GM21423 (cell line): Measurements from ENCODE around the gene NDFIP2.

Experiments
- ATAC-seq: cut with Tn5 transposase; IDR thresholded peaks from one replicate; pipeline ENCODE4 v1.9.1; 2021; ENCODE audit warnings: mild to moderate bottlenecking, moderate library complexity; ENCODE audit not compliant: unreplicated experiment

The NDFIP2 gene

DNA sequence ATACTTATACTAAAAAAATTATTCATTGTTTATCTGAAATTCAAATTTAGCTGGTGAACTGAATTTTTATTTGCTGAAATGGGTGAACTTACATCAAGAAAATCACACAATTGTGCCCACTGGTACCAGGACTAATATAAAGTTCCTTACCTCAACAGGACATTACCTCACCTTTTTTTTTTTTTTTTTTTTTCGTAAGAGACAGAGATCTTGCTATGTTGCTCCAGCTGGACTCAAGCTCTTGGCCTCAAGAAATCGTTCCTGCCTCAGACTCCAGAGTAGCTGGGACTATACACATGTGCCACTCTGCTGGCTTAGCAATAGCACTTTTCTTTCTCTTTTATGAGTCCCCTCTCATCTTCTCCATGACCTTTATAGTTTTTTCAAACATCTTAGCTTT lies 22.5 kb upstream of the NDFIP2 start:
- no peak for ATAC-seq

DNA sequence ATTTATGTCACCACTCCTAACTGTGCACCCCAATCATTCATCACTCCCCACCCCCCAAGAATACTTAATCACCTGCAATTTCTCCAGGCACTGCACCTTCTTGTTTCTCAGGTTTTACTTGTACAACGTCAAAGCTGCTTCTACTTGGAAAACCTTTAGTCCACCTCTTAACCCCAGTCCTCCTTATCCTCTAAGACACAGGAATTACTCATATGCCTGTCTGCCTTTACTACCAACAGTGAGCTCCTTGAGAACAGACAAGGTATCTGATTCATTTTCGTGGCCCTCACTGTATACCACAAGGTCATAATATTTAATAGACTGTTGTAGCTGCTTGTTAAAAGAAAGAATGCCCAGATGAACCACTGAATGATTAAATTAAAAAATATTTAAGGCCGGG lies 21.0 kb upstream of the NDFIP2 start:
- ATAC-seq: no peak

DNA sequence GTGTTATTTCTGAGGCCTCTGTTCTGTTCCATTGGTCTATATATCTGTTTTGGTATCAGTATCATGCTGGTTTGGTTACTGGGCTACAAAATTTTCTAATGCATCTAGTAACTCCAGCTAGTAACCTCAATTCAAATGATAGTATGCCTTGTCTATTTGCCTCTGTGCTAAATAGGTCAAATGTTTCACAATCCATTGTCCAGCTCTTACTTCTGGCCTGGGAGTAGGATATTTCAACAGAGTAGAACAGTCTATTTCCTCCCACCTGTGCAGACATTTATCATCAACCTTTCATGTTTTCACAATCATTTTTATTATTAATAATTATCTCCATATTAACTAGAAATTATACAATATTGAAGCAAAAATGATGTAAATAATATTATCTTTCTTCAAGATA lies 18.1 kb upstream of the NDFIP2 start:
- no peak for ATAC-seq

DNA sequence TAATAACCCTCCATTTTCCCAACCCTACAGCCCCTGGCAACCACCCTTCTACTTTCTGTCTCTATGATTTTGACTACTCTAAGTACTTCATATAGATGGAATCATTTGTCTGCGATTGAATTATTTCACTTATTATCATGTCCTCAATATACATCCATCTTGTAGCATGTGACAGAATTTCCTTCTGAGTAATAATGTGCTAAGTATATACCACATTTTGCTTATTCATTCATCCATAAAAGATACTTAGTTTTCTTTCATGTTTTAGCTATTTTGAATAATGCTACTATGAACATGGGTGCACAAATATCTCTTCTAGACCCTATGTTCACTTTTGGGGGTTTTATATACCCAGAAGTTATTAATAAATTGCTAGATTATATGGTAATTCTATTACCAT lies 17.4 kb upstream of the NDFIP2 start:
- ATAC-seq: no peak

DNA sequence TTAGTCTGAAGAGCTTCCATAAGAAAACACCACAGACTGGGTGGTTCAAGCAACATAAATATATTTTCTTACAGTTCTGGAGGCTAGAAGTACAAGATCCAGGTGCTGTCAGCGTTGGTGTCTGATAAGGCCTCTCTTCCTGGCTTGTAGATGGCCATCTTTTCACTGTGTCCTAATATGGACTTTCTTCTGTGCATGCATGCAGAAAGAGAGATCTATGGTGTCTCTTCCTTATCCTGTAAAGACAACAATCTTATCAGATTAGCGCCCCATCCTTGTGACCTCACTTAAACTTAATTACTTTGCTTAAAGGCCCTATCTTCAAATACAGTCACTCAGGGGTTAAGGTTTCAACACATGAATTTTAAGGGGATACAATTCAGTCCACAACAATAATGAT lies 14.1 kb upstream of the NDFIP2 start:
- no peak for ATAC-seq

DNA sequence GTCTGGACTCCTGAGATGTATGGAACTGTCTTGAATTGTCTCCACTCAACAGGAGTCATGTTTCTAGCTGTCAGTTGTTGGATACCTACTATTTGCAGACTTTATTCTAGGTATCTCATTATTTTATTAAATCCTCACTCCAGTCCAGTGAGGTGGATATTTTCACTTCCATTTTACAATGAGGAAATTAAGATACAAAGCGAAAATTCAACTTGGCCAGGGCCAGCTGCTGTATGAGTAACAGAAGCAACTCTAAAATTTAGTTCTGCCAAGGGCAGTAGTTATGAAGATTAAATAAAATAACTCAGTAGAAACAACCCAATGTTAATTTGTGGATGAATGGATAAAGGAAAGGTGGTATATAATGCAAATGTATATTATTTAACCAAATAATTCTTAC lies 12.6 kb upstream of the NDFIP2 start:
- no peak for ATAC-seq

DNA sequence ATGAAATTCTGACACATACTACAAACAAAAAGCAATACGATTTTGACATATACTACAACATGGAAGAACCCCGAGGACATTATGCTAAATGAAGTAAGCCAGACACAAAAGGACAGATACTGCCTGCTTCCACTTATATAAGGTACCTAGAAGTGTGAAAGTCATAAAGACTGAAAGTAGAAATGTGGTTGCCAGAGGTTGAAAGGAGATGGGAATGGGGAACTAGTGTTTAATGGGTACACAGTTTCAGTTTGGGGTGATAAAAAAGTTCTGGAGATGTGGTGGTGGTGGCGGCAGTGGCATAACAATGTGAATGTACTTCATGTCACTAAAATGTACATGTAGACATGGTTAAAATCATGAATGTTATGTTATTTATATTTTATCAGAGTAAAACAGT lies 12.1 kb upstream of the NDFIP2 start:
- ATAC-seq: peak; percentile 68

DNA sequence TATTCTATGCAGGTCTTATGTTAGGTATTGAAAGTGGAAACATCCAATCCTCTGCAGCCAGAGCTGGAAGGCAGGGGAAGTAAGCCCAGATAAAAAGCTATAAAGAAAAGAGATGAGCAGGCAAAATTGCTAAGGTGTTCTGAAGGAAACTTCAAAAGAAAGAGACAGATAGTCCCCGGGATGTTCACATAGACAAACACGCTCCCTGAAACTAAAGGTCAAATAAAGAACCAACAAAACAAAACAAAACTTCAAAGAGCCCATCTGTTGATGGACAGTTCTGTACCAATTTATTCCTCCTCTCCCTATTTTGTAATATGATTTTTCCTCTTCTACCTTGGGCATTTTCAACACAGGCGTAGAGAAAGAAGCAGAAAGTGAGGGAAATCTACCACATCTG lies 11.3 kb upstream of the NDFIP2 start:
- no peak for ATAC-seq

DNA sequence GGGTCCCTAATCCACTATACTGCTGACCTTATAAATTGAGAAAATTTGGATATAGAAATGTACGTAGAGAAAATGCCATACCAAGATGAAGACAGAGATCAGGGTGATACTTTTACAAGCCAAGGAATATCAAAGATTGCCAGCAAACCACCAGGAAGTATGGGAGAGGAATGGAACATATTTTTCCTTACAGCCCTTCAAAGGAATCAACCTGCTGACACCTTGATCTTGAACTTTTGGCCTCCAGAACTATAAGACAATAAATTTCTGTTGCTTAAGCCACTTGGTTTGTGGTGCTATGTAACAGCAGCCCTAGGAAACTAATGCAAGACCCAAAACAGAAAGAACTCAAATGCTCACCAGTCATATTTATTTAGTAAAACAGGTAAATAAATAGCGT lies 10.3 kb upstream of the NDFIP2 start:
- no peak for ATAC-seq

DNA sequence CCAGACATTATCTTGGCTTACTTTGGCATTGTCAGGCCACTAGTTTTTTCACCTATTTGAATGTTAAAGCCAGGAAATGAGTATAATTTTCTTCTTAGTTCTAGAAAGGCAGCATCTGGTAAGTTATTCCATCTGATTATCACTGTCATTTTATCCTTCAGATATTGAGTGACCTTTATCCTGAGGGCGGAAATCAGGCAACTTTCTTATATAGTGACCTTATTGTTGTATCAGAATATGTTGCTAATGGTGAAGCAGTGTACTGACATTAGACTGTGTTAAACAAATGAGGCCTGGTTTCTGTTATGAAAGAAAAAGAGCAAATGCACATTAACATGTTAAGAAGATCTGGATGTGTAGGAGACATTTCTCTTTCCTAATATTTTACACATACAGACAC lies 5.4 kb upstream of the NDFIP2 start:
- ATAC-seq: no peak

DNA sequence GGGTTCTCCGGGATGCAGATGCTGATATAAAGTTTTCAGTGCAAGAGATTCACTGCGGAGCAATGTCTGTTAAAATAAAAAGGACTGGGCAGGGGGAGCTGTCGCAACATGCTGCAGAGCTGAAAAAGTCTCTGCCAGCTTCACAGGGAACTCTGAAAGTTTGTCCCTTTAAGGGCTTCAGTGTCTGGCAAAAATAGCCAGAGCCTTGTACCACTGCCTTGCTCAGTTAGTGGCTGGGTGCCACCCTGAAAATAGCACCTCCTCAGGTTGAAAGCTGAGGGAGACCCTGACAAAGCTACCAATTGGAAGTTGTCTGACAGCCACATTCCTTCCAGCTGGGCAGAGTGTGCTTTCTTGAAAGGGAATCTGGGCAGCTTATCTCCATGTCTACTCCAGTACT lies 3.0 kb upstream of the NDFIP2 start:
- ATAC-seq: no peak

DNA sequence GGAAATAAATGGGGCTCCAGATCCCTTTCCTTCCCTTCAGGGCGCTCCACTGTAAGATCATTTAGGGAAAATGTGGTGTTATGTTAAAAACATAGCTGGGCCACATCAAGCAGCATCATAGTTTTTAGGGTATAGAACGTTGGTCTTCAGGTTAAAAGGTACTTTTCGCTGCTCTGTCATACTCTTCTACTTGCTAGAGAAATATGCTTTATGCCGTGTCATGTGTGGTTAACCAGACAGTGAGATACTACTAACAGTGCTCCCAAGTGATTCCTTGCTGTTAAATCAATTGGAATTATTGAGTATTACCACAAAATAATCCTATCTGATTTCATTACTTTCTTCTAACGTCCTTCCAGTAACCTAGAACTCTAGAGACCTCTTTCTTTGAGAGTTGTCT lies 1.1 kb upstream of the NDFIP2 start:
- no peak for ATAC-seq

DNA sequence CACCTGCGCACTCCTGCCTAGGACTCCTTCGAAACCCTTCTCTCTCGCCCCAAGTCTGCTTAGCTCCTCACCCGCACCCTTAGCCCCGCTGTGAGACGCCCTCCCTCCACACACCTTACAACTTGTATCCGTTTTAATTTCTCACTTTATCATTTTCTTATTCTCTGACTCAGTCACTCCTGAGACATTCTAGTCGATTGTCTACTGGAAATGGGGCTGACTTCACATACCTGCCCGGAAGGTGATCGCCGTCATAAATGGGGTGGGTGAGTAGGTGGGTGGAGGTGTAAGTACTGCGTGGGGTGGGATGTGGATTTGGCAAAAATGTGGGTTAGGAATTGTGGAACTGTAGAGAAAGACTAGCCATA lies 714 bp downstream of the NDFIP2 start:
- ATAC-seq: peak; percentile 30

DNA sequence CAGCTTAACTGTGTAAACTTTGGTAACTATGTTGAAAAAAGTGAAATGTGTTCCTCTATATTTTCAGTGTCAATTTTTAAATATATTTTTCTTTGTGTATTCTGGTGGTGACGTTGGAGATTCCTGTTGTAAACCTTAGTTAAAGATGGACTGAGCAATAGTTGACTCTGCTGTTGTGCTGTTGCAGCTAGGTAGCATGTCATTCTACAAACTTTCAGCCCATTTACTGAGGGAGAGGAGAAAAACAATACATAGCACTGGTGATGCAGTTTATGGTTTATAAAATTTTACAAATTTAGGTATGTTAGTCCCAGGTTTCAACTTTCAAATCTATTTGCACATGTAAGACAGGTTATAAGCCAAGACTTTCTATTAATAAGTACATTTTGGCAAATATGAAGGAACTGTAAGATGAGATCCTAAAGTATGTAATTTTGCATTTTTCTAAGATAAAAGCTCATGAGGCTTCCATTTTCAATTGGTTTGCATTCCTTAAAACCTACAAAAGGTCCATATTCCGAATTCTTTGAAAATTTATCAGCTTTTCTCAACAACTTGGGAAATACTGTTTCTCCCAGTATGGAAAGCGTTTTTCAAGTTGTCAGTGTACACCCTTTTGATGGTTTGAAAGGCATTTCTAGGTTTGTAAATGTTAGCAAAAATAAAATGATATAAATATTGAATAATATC lies 1.5 kb downstream of the NDFIP2 start:
- ATAC-seq: no peak

DNA sequence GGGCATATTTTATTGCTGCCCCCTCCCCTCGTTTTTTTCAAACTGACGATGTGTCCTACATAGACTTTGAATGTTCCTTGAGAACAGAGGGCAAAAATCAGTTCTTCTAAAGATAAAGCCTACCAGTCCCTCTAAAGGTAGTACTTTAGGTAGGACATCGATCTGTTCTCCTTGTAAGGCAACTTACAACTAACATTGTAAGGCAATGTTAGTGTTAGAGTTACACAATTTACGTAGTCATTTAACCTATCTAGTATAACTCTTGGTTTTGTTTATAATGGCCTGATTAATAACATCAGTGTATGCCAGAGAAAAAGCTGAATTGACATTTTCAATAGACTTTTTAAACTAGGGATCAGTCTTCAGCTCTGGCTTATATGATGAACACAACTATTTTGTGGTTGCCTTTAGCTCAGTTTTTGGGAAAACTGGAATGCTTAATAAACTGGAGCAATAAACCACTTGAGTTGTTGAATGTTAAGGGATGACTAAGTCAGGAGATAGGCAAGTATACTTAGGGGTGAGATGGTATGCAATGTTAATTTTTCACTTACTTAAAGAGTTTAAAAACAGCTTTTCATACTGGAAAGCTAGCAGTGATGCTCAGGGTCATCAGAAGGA lies 2.2 kb downstream of the NDFIP2 start:
- no peak for ATAC-seq

DNA sequence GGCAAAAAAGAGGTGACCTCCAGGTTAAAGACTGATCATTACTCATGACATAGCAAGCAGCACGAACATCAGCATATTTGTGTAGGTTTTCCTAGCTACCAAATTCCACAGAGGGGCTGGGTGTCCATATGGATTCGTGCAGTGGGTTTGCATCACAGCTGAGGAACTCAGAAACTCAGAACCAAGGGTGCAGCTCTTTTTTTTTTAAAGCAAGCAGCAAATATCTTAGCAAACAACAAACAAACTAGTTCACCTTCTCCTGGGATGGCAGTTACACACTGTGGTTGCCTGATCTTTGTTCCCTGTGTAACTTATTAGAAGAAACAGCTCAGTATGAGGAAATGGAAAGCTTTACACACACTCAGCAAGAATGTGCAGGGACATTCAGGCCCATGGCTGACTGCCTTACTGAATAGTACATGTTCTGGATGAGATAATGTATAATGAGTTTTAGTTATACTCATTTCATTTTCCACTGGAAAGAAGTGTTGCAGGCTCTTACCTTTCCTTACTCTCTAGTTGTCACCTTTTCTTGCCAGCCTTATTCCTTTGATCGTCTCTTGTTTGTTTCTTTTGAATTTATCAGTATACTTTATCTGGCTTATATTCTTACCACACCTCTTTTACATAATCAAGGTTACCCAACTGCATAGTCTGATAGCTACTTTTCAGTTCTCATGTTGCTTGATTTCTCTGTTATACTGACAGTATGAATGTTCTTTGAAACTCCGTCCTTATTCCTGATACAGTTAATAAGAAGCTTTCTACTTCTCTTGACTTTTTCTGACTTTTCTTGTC lies 4.3 kb downstream of the NDFIP2 start:
- no peak for ATAC-seq

DNA sequence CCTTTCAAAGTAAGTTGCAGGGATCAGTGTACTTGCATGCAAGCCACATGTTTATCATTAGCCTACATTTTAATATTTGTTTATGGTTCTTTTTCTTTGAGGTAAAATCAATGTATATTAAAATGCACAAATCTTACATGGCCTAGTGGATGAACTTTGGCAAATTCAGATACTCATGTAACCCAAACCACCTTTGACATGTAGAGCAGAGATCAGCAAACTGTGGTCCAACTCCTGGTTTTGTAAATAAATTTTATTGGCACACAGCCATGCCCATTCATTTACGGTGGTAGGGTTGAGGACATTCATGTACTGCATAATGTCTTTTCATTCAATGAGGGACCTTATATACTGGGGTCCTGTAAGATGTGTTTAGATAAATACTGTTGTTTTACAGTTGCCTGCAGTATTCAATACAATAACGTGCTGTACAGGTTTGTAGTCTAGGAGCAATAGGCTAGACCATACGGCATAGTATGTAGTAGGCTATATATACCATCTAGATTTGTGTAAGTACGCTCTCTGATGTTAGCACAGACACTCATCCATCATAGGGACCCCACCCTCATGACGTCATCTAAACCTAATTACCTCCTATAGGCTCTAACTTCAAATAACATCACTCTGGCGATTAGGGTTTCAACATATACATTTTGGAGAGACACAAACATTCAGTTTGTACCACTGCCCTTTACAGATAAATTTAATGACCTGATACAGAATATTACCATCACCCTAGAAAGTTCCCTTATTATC lies 5.7 kb downstream of the NDFIP2 start:
- no peak for ATAC-seq

DNA sequence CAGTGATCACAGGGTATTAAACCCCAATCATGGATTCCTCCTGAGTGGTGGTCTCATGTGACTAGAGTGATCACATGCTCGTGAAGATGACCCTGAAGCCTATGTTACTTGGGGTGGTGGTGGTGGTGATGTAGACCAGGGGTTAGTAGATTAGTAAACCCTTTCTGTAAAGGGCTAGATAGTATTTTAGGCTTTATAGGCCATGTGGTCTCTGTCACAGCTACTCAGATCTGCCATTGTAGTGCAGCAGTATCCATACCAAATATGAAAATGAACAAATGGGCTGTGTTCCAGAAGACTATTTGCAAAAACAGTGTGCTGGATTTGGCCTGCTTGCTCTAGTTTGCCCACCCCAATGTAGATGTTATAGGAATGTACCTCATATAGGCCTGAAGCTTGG lies 9.4 kb downstream of the NDFIP2 start:
- no peak for ATAC-seq

DNA sequence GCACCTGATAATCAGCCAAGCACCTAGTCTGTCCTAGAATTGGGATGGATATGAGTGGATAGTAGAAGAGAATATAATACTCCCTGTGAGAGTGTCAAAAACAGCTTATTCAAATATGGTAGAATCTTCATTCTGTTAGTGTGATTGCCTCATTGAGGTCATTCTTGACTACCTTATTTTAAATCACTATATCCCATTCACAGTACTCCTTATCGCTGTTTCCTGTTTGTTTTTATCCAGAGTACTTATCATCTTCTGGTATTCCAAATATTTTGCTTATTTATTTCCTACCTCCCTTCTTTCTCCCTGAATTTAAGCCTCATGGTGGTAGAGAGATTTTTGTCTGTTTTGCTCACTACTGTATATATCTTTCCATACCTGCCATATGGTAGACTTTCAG lies 9.9 kb downstream of the NDFIP2 start:
- no peak for ATAC-seq

DNA sequence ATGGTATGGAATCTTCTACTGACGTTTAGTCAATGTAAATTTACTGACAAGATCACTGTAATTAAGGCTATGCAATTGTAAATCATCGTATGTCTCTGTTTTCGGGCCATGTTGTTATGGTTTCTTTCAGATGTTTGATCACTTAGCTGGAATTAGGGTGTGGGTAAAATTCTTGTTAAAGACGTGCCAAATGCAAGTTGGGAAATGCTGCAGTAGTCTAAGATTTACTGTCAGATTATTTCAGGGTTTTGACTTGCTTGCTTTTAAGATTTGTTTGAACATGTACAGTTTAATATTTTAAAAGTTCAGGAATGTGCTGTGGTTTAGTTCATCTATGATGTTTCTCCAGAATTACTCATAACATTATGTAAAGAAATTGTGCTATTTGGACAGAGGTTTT lies 10.8 kb downstream of the NDFIP2 start:
- no peak for ATAC-seq

DNA sequence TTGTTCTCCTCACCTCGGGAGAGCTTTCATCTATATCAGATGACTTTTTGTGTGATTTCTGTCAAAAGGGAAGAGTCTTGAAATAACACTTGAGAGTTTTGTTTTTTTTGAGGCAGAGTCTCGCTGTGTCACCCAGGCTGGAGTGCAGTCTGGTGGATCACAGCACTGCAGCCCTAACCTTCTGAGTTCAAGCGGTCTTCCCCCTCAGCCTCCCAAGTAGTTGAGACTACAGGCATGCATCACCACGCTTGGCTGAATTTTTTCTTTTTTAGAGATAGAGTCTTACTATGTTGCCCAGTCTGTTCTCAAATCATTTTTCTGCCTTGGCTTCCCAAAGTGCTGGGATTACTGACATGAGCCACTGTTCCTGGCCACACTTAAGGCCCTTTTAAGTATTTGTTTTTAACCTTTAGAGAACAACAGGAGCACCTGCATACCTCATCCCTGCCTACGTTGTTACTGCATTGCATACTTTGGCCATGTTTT lies 11.4 kb downstream of the NDFIP2 start:
- ATAC-seq: no peak
